Activated effector memory CD4-positive, alpha-beta T cell treated with Interleukin-2 at 50 U/mL for 16 hours (primary cell): ENCODE results near the gene IL27RA.

Experiments
- DNase-seq: peaks from one replicate; pipeline ENCODE4 v3.0.0-alpha.2; 2020

The IL27RA gene

GRCh38 chr19:14089662-14090508, 58.3 kb downstream of the IL27RA start:
- peak; percentile 43 for DNase-seq

GRCh38 chr19:14090509-14091080, 59.0 kb downstream of the IL27RA start, which contains the start of gene SAMD1:
Gene SAMD1 (minus strand): TSS chr19:14090751.
- peak; percentile 80 for DNase-seq

- peak; percentile 53 for DNase-seq
Observed at GRCh38 chr19:14091081-14091812, 59.7 kb downstream of the IL27RA start.

- DNase-seq: no peak
Observed at GRCh38 chr19:14091813-14092462, 60.4 kb downstream of the IL27RA start.

- DNase-seq: no peak
Observed at GRCh38 chr19:14093117-14093823, 61.7 kb downstream of the IL27RA start.

- DNase-seq: no peak
Observed at GRCh38 chr19:14094854-14095253, 63.3 kb downstream of the IL27RA start.

GRCh38 chr19:14096272-14096992, 64.9 kb downstream of the IL27RA start:
- DNase-seq: no peak

- DNase-seq: no peak
Observed at GRCh38 chr19:14097532-14098151, 66.1 kb downstream of the IL27RA start.

GRCh38 chr19:14101003-14101545, 69.5 kb downstream of the IL27RA start:
- DNase-seq: no peak

- no peak for DNase-seq
Observed at GRCh38 chr19:14102102-14102696, 70.6 kb downstream of the IL27RA start.

GRCh38 chr19:14102756-14103155, 71.2 kb downstream of the IL27RA start:
- no peak for DNase-seq
